HG03457 (cell line): ENCODE results near the gene KCNN4.
"Not testable (repeated sequence)": the region's sequence is repeated elsewhere in the genome, so short reads cannot be mapped to it uniquely, and the experiment has no call there.

Experiments
- ATAC-seq: cut with Tn5 transposase; IDR thresholded peaks from one replicate; pipeline ENCODE4 v1.9.1; 2021; ENCODE audit warnings: moderate number of reproducible peaks; ENCODE audit not compliant: unreplicated experiment

Gene KCNN4

GRCh38 chr19:43775299-43775890 is 5.4 kb downstream of the KCNN4 start:
- ATAC-seq: no peak

DNA sequence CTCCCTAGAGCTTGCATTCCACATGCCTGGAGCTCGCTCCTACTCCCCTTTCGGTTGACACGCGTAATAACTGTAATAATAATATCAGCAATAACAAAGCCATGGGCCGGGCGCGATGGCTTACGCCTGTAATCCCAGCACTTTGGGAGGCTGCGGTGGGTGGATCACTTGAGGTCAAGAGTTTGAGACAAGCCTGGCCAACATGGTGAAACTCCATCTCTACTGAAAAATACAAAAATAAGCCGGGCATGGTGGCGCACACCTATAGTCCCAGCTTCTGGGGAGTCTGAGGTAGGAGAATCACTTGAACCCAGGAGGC is 5.9 kb downstream of the KCNN4 start:
- not testable (repeated sequence) for ATAC-seq

DNA sequence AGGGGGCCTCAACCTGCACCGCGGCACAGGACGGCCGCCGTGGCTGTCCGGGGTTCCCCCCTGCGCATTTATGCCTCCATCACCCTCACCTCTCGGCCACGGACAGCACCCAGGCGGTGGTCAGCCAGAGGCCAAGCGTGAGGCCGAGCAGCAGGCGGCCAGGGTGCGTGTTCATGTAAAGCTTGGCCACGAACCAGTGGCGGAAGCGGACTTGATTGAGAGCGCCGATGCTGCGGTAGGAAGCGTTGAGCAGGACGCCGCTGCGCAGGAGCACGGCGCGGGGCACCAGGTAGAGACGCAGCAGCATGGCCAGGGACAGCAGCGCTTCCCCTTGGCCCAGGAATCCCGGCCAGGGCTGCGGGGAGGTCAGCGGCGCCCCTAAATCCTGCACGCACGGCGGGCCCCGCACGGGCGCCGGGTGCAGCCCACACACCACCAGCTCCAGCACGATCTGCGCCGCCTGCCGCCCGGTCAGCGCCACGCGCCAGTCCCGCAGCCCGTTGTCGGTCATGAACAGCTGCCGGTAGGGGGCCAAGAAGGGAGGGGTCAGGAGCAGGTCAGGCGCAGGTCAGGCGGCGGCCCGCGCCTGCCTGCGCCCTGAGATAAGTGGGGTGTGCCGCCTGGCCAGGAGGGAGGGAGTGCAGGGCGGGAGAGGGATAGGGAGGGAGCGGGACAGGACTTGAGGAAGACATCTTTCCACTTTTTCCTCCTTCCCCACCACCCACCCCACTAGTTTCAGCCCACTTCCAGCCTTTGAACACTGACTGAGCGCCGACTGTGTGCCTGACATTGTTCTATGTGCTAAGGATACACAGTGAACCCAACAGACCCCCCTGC is 6.5 kb downstream of the KCNN4 start:
- ATAC-seq: no peak

DNA sequence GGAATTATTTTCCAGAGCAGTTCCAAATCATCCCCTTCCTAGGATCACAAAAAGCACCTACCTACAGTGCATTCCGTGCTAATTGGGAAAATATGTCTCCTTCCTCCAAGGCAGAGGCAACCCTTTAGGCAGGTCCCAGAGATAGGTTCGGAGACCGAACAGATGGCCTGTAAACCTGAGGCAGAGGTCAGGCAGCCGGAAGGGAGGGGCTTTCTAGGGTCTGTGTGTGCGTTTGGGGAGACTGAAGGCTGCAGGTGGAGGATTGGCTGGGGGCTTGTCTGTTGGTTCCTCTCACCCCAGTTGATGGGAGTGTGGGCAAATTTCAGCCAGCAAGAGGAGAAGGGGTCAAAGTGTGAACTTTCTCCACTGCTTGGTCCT is 7.1 kb downstream of the KCNN4 start:
- no peak for ATAC-seq

DNA sequence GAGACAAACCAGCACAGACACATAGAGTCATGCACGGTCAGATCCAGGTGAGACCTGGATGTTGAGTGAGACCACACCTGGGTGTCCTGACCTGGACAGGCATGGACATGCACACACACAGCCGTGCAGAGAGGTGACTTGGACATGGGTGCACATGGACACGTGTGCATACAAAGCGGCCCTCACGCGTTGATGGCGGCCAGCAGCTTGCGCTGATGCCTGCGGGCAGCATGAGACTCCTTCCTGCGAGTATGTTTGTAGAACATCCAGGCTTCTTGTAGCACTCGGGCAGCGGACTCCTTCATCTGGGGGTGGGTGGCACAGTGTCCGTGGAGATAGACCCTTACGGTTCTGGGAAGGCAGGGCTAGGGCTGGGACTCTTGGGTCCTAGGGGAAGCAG is 11.5 kb downstream of the KCNN4 start:
- no peak for ATAC-seq

- ATAC-seq: no peak
These were observed 12.3 kb downstream of the KCNN4 start for GRCh38 chr19:43768273-43769050.

DNA sequence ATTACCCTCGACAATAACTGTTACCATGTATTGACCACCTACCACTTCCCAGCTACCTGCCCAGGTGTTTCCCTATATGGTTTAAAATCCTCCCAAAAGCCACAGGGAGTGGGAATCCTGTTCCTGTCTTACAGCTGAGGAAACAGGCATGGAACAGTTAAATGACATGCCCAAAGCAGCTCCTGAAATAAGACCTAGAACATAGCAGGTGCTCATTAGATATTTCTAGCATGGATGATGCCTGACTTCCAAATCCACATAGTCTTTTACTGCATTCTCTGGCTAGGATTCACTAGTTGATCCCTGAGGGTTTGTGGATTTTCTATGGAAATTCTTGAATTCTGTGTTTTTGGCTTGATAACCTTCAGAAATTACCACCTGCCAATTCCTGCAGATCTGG is 13.0 kb downstream of the KCNN4 start:
- ATAC-seq: no peak

GRCh38 chr19:43767316-43767715 is 13.5 kb downstream of the KCNN4 start:
- ATAC-seq: no peak

GRCh38 chr19:43766755-43767043 is 14.1 kb downstream of the KCNN4 start:
- ATAC-seq: no peak

DNA sequence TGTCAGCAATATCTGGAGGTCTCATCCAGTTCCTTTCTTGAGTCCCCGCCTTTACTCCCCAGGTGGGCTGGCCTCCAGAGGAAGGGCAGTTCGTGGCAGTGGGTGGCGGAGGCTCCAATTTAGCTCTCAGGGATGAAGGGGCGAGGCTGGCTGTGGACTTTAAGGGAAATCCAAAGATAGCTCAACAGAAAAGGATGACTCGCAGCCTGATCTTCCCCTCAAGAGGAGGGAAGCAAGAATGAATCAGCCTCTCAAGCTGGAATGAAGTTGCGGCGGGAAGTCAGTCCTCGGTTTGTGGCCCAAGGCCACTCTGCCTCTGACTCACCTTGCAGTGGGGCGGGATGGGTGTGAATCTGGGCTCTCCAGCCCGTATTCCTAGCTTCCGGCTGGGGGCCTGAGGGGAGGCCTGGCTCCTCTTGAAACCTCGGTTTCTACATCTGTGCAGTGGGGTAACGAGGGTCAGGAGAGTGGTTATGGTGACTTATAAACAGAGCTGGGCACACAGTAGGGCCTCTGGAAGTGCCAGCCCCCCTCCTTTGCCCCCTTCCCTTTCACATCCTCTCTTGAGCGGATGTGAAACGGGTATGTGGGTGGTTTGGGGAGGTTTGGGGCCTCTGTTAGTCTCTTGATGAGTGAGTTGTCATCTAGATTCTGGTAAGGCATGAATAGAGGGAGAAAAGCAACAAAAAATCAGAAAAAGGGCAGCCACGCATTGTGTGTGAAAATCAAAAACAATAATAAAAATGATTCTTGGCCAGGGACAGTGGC is 15.5 kb downstream of the KCNN4 start:
- peak; percentile 57 for ATAC-seq

GRCh38 chr19:43764684-43765083 is 16.1 kb downstream of the KCNN4 start:
- not testable (repeated sequence) for ATAC-seq

DNA sequence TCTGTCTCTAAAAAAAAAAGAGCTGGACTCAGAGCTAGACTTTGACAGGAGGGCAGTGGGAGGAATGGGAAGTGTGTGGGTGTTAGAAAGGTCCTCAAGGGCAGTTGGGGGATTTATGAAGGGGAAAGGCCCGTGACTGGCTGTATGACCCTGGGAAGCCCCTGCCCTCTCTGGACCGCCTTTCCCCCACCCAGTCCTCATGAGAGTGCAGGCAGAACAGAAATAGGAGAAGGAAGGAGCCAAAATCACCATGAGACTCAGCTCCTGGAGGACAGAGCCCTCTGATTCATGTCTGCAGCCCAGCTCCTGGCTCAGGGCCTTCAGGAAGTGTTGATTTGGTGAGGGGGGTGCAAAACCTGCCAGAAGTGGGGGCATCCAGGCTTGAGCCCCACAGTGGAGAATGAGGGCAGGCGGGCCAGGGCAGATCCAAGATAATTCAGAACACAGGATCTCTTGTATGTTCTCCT is 17.3 kb downstream of the KCNN4 start:
- ATAC-seq: no peak

DNA sequence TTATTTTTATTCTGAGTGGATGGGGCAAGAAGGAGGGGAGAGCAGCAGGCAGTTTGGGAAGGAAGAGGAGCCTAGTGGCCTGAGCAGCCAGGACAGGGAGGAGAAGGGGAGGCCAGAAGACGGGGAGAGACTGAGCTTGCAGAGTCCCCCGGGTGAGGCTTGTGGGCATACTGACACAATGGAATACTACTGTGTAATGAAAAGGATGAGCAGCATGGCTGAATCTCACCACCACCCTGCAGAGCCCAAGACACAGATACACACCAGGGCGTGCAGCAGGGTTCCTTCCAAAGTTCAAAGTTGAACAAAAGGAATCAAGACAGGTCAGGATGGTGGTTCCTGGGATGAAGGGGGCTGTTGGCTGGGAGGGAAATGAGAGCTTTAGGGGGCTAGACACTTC is 18.0 kb downstream of the KCNN4 start:
- ATAC-seq: no peak

- no peak for ATAC-seq
These were observed 19.8 kb downstream of the KCNN4 start for GRCh38 chr19:43760941-43761340.

DNA sequence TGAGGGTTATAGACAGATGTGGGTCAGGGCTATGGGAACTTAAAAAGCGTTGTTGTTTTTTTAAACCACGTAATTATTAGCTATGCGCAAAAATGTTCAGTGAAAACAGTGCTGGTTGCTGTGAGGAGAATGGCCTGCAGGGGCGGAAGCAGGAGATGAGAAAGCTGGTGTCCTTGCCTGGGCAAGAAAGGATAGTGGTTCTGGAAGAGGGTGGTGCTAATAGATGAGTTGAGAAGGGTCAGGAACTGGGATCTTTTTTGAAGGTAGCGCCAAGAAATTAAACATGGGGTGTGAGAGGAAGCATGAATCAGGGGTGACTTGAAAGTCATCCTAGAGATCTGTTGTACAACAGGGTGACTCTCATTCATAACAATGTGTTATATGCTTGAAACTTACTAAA is 21.3 kb downstream of the KCNN4 start:
- ATAC-seq: no peak

DNA sequence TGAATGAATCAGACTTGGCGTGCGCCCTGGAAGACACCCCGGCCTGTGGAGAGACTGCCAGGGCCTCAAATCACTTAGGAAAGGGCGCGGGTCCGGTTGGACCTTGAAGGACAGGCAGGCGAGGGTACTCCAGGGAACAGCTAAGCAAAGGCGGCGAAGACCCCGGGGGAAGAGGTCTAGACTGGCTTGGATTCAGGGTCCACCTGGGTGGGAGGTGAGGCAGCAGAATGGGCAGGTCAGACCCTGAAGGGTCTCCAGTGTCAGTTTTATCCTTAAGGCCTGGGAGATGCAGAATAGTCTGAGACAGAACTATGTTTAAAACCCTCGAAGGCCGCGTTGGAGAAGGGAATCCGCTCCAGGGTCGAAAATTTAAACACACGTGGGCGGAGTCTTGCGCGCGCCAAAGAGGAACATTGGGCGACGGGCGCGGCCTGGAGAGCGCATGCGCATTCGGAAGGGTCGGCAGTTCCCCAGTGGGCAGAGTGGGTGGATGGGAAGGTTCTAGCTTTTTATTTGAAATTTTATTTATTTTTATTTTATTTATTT is 25.4 kb downstream of the KCNN4 start:
- no peak for ATAC-seq

DNA sequence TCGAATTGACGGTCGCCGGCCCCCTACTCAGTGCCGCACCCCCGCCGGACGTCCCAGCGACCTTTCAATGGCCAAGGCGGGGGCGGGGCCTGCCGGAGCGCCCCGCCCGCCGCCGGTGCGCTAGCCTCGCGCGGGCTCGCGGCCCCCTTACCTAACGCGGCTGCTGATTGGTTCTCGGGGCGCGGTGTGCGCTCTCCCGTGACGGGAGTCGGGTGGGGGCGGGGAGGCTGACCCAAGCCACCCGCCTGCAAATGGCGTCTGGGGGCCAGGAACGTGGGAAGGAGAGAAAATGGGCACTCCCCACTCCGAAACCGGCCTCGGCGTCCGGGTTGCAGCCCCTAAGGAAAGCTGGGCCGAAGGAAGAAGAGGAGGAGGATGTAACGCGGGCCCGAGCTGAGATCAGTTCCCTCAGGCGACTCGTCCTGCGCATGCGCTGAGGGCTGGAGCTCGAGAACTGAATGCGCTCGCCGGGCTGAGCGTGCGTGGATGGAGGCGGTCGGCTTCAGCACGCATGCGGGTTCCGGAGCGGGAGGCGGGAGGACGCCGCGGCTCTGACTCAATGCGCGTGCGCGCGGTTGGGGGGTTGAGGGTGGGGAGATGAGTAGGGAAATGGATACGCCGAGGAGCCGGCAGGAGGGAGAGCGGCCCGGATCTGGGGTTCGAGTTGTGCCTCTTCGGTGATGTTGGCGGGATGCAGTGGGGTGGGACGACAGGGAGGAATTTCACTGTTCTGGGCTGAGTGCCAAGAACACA is 26.1 kb downstream of the KCNN4 start, which contains the start of gene SMG9:
TSS of gene SMG9 (minus strand) at position 460 of the 753 bp plus-strand sequence. CDS start 4,221 bp downstream, outside the sequence.
- peak; percentile 47 for ATAC-seq

- no peak for ATAC-seq
These were observed 26.6 kb downstream of the KCNN4 start for GRCh38 chr19:43754253-43754502.

- ATAC-seq: no peak
These were observed 28.4 kb downstream of the KCNN4 start for GRCh38 chr19:43752287-43752875.
